HCT116 (cell line): ENCODE measurements around the gene PNN. TPM values are rescaled to one million over a fixed set of nuclear protein-coding genes. Genes with fewer than 3 reads are reported as not detected.
"Not testable (repeated sequence)": the region's sequence is repeated elsewhere in the genome, so short reads cannot be mapped to it uniquely, and the experiment has no call there.

Experiments
- ATAC-seq: fragments of 200-7000 bp; cut with Tn5 transposase; 2 replicates; pipeline ENCODE4 v1.9.1; 2020; ENCODE audit warnings: mild to moderate bottlenecking, moderate library complexity
- BruUV-seq: library from RNA; stranded (reverse); fragments of 400-500 nt; replicated peaks from 2 replicates; lab custom pipeline; 2021; lab: Mats Ljungman, UMichigan
- CTCF ChIA-PET: fragments of 300-600 bp; sonication (Branson Sonifier 250); formaldehyde crosslinking; loops from one replicate; lab custom pipeline; 2021; ENCODE audit warnings: antibody characterized with exemption; lab: Charles Lee
- POLR2A ChIA-PET: fragments of 300-600, 350-600 bp; sonication (Branson Sonifier 250); formaldehyde crosslinking; loops from one replicate; lab custom pipeline; 2021; ENCODE audit warnings: antibody characterized with exemption; lab: Charles Lee
- RAD21 ChIA-PET, 2 experiments: fragments of 300-600 bp; sonication (Branson Sonifier 250); formaldehyde crosslinking; loops; one replicate each; lab custom pipeline; 2023; ENCODE audit warnings: low total read pairs in 2 of 2; ENCODE audit not compliant: uncharacterized antibody in 2 of 2, unreplicated experiment in 2 of 2, low non-redundant PET in 1 of 2; lab: Charles Lee
- DNase-seq: peaks from one replicate; pipeline ENCODE4 v3.0.0-alpha.2; 2010; ENCODE audit warnings: low read depth, low spot score
- H2AFZ ChIP-seq: fragments of 200-600 bp; shearing (Covaris generic), sonication (generic); 2 replicates; pipeline ENCODE4 v1.6.1; 2017; ENCODE audit warnings: low read depth, mixed run types, mixed read lengths, antibody characterized with exemption, low read length; ENCODE audit not compliant: poor library complexity, severe bottlenecking
- H3K27ac ChIP-seq: 2 replicates; pipeline ENCODE4 v1.5.1; 2012; ENCODE audit warnings: low read depth, low read length
- H3K27me3 ChIP-seq: fragments of 200-600 bp; sonication (generic); 2 replicates; pipeline ENCODE4 v1.6.1; 2016; ENCODE audit warnings: mixed run types, low read length, mixed read lengths; ENCODE audit not compliant: insufficient read depth
- H3K36me3 ChIP-seq, 2 experiments: fragments of 200-500 bp in 1 of 2; fragments of 200-600 bp in 1 of 2; sonication (Bioruptor generic) in 1 of 2; sonication (generic) in 1 of 2; 2 replicates each; pipeline versions ENCODE4 v1.5.1 to v1.6.1; 2014 to 2016; ENCODE audit warnings: low read length in 2 of 2, inconsistent platforms in 1 of 2, mixed read lengths in 1 of 2, mixed run types in 1 of 2; ENCODE audit not compliant: insufficient read depth in 2 of 2, control insufficient read depth in 1 of 2
- H3K4me1 ChIP-seq, 2 experiments: fragments of 200-600 bp in 1 of 2; sonication (generic) in 1 of 2; 2 replicates each; pipeline versions ENCODE4 v1.5.1 to v1.6.1; 2012 to 2017; ENCODE audit warnings: low read length in 2 of 2, inconsistent platforms in 1 of 2, mild to moderate bottlenecking in 1 of 2, mixed read lengths in 1 of 2, mixed run types in 1 of 2, moderate library complexity in 1 of 2; ENCODE audit not compliant: insufficient read depth in 2 of 2, control insufficient read depth in 1 of 2
- H3K4me2 ChIP-seq: fragments of 200-600 bp; sonication (generic); 2 replicates; pipeline ENCODE4 v1.6.1; 2017; ENCODE audit warnings: mixed run types, low read length, mixed read lengths
- H3K4me3 ChIP-seq, 2 experiments: fragments of 200-600 bp in 1 of 2; sonication (generic) in 1 of 2; replicated peaks in 1 of 2; 2 replicates each; pipeline ENCODE4 v1.5.1; 2011 to 2016; ENCODE audit warnings: low read length in 2 of 2, control low read depth in 1 of 2, low read depth in 1 of 2, mild to moderate bottlenecking in 1 of 2, mixed read lengths in 1 of 2, mixed run types in 1 of 2
- H3K79me2 ChIP-seq: fragments of 200-600 bp; sonication (generic); 2 replicates; pipeline ENCODE4 v1.6.1; 2017; ENCODE audit warnings: mild to moderate bottlenecking, mixed run types, low read length, moderate library complexity, mixed read lengths; ENCODE audit not compliant: insufficient read depth
- H3K9ac ChIP-seq: fragments of 200-600 bp; sonication (generic); 2 replicates; pipeline ENCODE4 v1.6.1; 2016; ENCODE audit warnings: low read length, mixed read lengths
- H3K9me2 ChIP-seq: fragments of 200-600 bp; sonication (generic), shearing (Covaris generic); 2 replicates; pipeline ENCODE4 v1.6.1; 2017; ENCODE audit warnings: mixed run types, mild to moderate bottlenecking, moderate library complexity; ENCODE audit not compliant: insufficient read depth
- H3K9me3 ChIP-seq, 2 experiments: fragments of 200-500 bp in 1 of 2; fragments of 200-600 bp in 1 of 2; sonication (Bioruptor generic) in 1 of 2; sonication (generic) in 1 of 2; 2 replicates each; pipeline ENCODE4 v1.6.1; 2014 to 2017; ENCODE audit warnings: low read length in 2 of 2, mixed read lengths in 2 of 2, inconsistent platforms in 1 of 2, low read depth in 1 of 2, mild to moderate bottlenecking in 1 of 2, mixed run types in 1 of 2, moderate library complexity in 1 of 2; ENCODE audit not compliant: control insufficient read depth in 1 of 2, insufficient read depth in 1 of 2
- H4K20me1 ChIP-seq: fragments of 200-600 bp; sonication (generic), shearing (Covaris generic); 2 replicates; pipeline ENCODE4 v1.6.1; 2017; ENCODE audit warnings: mixed run types, mild to moderate bottlenecking, moderate library complexity; ENCODE audit not compliant: insufficient read depth
- CEBPB ChIP-seq: IDR thresholded peaks from 2 replicates; pipeline ENCODE4 v1.6.1; 2012; ENCODE audit warnings: low read depth
- EGR1 ChIP-seq: IDR thresholded peaks from 2 replicates; pipeline ENCODE4 v1.6.1; 2012; ENCODE audit warnings: low read depth
- ELF1 ChIP-seq: IDR thresholded peaks from 2 replicates; pipeline ENCODE4 v1.6.1; 2012; ENCODE audit warnings: low read depth, borderline replicate concordance
- EZH2 ChIP-seq: fragments of 200-600 bp; sonication (generic); IDR thresholded peaks from 2 replicates; pipeline ENCODE4 v1.6.1; 2017; ENCODE audit warnings: antibody characterized with exemption, mixed run types
- EZH2phosphoT487 ChIP-seq: fragments of 200-600 bp; IDR thresholded peaks from 2 replicates; pipeline ENCODE4 v1.6.1; 2018; ENCODE audit warnings: antibody characterized with exemption, borderline replicate concordance
- MAX ChIP-seq: IDR thresholded peaks from 2 replicates; pipeline ENCODE4 v1.6.1; 2012
- POLR2A ChIP-seq: IDR thresholded peaks from 2 replicates; pipeline ENCODE4 v1.7.0; 2011; ENCODE audit warnings: borderline replicate concordance; ENCODE audit not compliant: insufficient read depth, insufficient read length; ENCODE audit errors: extremely low read depth
- REST ChIP-seq: IDR thresholded peaks from 2 replicates; pipeline ENCODE4 v1.6.1; 2012; ENCODE audit warnings: low read depth
- SIN3A ChIP-seq: IDR thresholded peaks from 2 replicates; pipeline ENCODE4 v1.6.1; 2012; ENCODE audit warnings: low read depth
- SRF ChIP-seq: IDR thresholded peaks from 2 replicates; pipeline ENCODE4 v1.6.1; 2012; ENCODE audit warnings: low read depth
- TCF7L2 ChIP-seq: IDR thresholded peaks from 2 replicates; pipeline ENCODE4 v1.7.0; 2011; ENCODE audit warnings: borderline replicate concordance, inconsistent platforms; ENCODE audit not compliant: insufficient read depth, insufficient read length; ENCODE audit errors: extremely low read depth
- YY1 ChIP-seq: IDR thresholded peaks from 2 replicates; pipeline ENCODE4 v1.6.1; 2011; ENCODE audit warnings: low read length, low read depth, moderate library complexity, mild to moderate bottlenecking; ENCODE audit not compliant: insufficient replicate concordance; ENCODE audit errors: extremely low read depth
- ZBTB33 ChIP-seq: IDR thresholded peaks from 2 replicates; pipeline ENCODE4 v1.6.1; 2011; ENCODE audit warnings: mild to moderate bottlenecking, low read length, moderate library complexity; ENCODE audit not compliant: insufficient replicate concordance; ENCODE audit errors: extremely low read depth
- ZFX ChIP-seq: fragments of 450-650 bp; IDR thresholded peaks from 2 replicates; pipeline ENCODE4 v1.6.1; 2017
- ZNF274 ChIP-seq: fragments of 200-500 bp; sonication (Bioruptor generic); IDR thresholded peaks from 2 replicates; pipeline ENCODE4 v1.6.1; 2014; ENCODE audit warnings: mild to moderate bottlenecking, low read depth, low read length, inconsistent platforms
- intact Hi-C: fragments of 100-400 bp; cut with micrococcal nuclease; formaldehyde crosslinking; loops from 2 replicates; pipeline ENCODE4 v1.10.0; 2022
- total RNA-seq: library from RNA; stranded (reverse); gene quantifications from one replicate; pipeline ENCODE4 v1.2.1, GENCODE V29; 2021; ENCODE audit not compliant: unreplicated experiment

Gene PNN
- total RNA-seq, 1 experiment from 2014 or later = 97.9 TPM

GRCh38 chr14:39143226-39143625, 31.8 kb upstream of the PNN start:
- DNase-seq, CTCF ChIA-PET, BruUV-seq, H3K4me3 ChIP-seq, H3K79me2 ChIP-seq, H3K27me3 ChIP-seq, intact Hi-C loops, POLR2A ChIA-PET, H2AFZ ChIP-seq, ATAC-seq, H3K4me2 ChIP-seq, H4K20me1 ChIP-seq, H3K4me1 ChIP-seq, H3K9me3 ChIP-seq, H3K27ac ChIP-seq, RAD21 ChIA-PET, H3K9ac ChIP-seq, H3K9me2 ChIP-seq: not testable (repeated sequence)
- H3K36me3 ChIP-seq = peaks cover 8 to 11% of the 10 kb centered on the region in 2 experiments; a peak in 1 of 4 replicates

- intact Hi-C loops = no loop called here
- TF ChIP-seq ELF1 = no peak
- TF ChIP-seq SIN3A = no peak
- TF ChIP-seq YY1 = no peak
- no peak for TF ChIP-seq TCF7L2
- no peak for TF ChIP-seq SRF
- TF ChIP-seq REST = no peak
- TF ChIP-seq ZBTB33 = no peak
- no peak for TF ChIP-seq ZNF274
- no peak for TF ChIP-seq MAX
- no peak for TF ChIP-seq EZH2
- TF ChIP-seq EGR1 = no peak
- no peak for TF ChIP-seq CEBPB
- no peak for TF ChIP-seq EZH2phosphoT487
- no peak for TF ChIP-seq POLR2A
- no peak for TF ChIP-seq ZFX
Measured at GRCh38 chr14:39145266-39145966, 29.6 kb upstream of the PNN start.

More at GRCh38 chr14:39145266-39145966, 29.6 kb upstream of the PNN start:
- Histone ChIP-seq H3K4me3 (no peak overlapping the region), H3K36me3 (peaks cover 12 to 15% of the 10 kb centered on the region in 2 experiments; a peak in 2 of 4 replicates), H3K27ac (no peak overlapping the region), H4K20me1 (no peaks in the 10 kb centered on the region), H3K4me1 (no peaks in the 10 kb centered on the region), H3K4me2 (no peak overlapping the region), H3K9me2 (no peaks in the 10 kb centered on the region), H3K27me3 (no peaks in the 10 kb centered on the region), H2AFZ (no peak overlapping the region), H3K9ac (no peak overlapping the region), H3K9me3 (no peaks in the 10 kb centered on the region; a peak in 1 of 4 replicates), H3K79me2 (no peaks in the 10 kb centered on the region)
- ChIA-PET POLR2A (no interaction called here), CTCF (no interaction called here), RAD21 (no interaction called here)
- no peak for DNase-seq
- ATAC-seq = no peak
- BruUV-seq = no TSS peak
